ENCODE data around the gene FAM13C. TPM values are rescaled to one million over a fixed set of nuclear protein-coding genes. Genes with fewer than 3 reads are reported as not detected.
A peak's percentile ranks its signal among the peaks of the same experiment; 100 is the strongest.

The FAM13C gene
- total and polyA plus RNA-seq, 9 of the 15 experiments (the other 6 are each of a cell fraction or from before 2014, with no cell fraction given) = not detected

DNA sequence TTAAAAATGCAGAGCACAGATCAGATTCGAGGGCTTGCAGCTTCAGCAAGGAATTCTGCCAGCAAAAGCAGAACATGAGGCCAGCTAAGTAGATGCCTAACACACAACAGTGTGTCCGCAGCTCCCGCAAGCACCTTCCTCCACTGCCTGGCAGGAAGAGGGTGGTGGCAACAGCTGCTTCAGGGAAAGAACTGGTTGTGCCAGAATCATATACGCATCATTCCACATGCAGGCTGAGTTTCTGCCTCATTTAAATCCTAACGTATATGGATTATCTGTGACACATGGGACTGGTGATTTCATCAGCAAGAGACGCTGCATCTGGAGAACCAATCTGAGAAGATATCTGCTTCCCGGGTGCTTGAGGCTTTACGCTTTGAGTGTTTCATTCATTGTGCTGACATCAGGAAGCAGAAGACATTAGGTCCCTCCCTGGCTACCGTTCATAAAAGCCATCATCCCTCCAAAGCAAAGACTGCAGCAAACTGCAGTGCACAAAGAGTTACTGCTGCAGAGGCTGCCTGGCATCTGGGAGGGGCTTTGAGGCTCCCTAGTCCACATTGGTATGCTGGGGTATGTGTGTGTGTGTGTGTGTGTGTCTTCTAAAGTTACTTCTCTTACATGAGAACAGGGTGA, 78.8 kb downstream of the FAM13C start (continued):
- TF ChIP-seq ZC3H8 (IDR thresholded peaks at IDR 0.05) = no peak
- TF ChIP-seq, protein P1, sequence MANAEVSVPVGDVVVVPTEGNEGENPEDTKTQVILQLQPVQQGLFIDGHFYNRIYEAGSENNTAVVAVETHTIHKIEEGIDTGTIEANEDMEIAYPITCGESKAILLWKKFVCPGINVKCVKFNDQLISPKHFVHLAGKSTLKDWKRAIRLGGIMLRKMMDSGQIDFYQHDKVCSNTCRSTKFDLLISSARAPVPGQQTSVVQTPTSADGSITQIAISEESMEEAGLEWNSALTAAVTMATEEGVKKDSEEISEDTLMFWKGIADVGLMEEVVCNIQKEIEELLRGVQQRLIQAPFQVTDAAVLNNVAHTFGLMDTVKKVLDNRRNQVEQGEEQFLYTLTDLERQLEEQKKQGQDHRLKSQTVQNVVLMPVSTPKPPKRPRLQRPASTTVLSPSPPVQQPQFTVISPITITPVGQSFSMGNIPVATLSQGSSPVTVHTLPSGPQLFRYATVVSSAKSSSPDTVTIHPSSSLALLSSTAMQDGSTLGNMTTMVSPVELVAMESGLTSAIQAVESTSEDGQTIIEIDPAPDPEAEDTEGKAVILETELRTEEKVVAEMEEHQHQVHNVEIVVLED (CRISPR knock-in tag; IDR thresholded peaks at IDR 0.05) = no peak
- no peak for TF ChIP-seq STAT5A (IDR thresholded peaks at IDR 0.05; ENCODE audit: borderline replicate concordance, low read length)
- TF ChIP-seq SOX6 (IDR thresholded peaks at IDR 0.05) = no peak
- TF ChIP-seq, protein P2, sequence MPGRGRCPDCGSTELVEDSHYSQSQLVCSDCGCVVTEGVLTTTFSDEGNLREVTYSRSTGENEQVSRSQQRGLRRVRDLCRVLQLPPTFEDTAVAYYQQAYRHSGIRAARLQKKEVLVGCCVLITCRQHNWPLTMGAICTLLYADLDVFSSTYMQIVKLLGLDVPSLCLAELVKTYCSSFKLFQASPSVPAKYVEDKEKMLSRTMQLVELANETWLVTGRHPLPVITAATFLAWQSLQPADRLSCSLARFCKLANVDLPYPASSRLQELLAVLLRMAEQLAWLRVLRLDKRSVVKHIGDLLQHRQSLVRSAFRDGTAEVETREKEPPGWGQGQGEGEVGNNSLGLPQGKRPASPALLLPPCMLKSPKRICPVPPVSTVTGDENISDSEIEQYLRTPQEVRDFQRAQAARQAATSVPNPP (IDR thresholded peaks at IDR 0.05; ENCODE audit: borderline replicate concordance, insufficient read depth, insufficient read length) = no peak
- TF ChIP-seq NR3C1 (CRISPR knock-in tag; IDR thresholded peaks at IDR 0.05) = no peak

DNA sequence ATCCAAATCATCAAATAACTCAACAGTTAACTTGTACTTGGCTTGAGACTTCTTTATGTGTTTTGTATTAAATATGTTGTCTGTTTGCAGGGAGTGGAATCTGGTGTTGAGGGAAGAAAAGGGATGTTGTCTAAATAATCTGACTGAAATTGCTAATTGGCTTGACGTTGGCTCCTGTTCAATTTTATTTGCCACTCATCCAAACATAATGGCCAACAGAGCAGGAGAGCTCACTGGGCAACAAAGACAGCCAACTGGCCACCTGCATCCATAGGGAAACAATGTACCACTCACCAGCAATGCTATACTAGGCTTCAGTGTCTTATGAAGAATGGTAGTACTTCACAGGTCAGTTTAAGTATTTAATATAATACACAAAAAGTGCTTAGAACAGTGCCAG, 80.5 kb downstream of the FAM13C start:
- in situ Hi-C loops (cut with MboI) (no loop called here), intact Hi-C loops (cut with micrococcal nuclease) (no loop called here)
- FAIRE-seq (peak; percentile 67), DNase-seq (ENCODE audit: extremely low read depth in 1 of 4, low spot score in 3 of 4) (no peak), ATAC-seq (no peak)
- no peaks in the 10 kb centered on the region for H3K36me3 ChIP-seq (ENCODE audit: control insufficient read depth, insufficient read depth, low read length)
- no peaks in the 10 kb centered on the region for H4K20me1 ChIP-seq (replicated peaks; ENCODE audit: control insufficient read depth, insufficient read depth, low read length)
- H3K9me1 ChIP-seq (ENCODE audit: control insufficient read depth, insufficient read depth, low read length) = no peaks in the 10 kb centered on the region
- H2AFZ ChIP-seq (ENCODE audit: low read depth, low read length) = no peak overlapping the region
- H3K4me1 ChIP-seq (replicated peaks in 1 of 2; ENCODE audit: control insufficient read depth in 2 of 2, insufficient read depth in 2 of 2, low read length in 2 of 2) = no peaks in the 10 kb centered on the region
- no peak overlapping the region for H3K4me3 ChIP-seq
- no peak overlapping the region for H3K9ac ChIP-seq (ENCODE audit: insufficient read depth in 1 of 2, low read depth in 2 of 2, low read length in 2 of 2)
- BruUV-seq (replicated peaks) = no TSS peak
- no peak overlapping the region for H3K27ac ChIP-seq (ENCODE audit: extremely low read depth, low read depth, low read length)
- no peak overlapping the region for H3K4me2 ChIP-seq (ENCODE audit: insufficient read depth, low read length)
- H3K27me3 ChIP-seq (ENCODE audit: control insufficient read depth in 2 of 2, insufficient read depth in 2 of 2, low read length in 2 of 2) = no peaks in the 10 kb centered on the region
- WGBS (ENCODE audit: insufficient coverage, low coverage, missing lambda C conversion rate) = 0% methylated on average over 1 of the region's 1 CpG
- TF ChIP-seq SREBF1 (IDR thresholded peaks at IDR 0.05; ENCODE audit: borderline replicate concordance, low read depth, low read length) (no peak), ESRRA (IDR thresholded peaks at IDR 0.05; ENCODE audit: borderline replicate concordance, low read depth) (no peak), SMAD4 (CRISPR knock-in tag; conservative IDR thresholded peaks at IDR 0.05) (no peak), ARNT (IDR thresholded peaks at IDR 0.05) (no peak), EZH2 (IDR thresholded peaks at IDR 0.05; ENCODE audit: borderline replicate concordance, low read depth, low read length) (no peak), ZNF785 (CRISPR knock-in tag; IDR thresholded peaks at IDR 0.05) (no peak), GTF2A2 (tag; IDR thresholded peaks at IDR 0.05) (no peak), ZNF347 (CRISPR knock-in tag; IDR thresholded peaks at IDR 0.05; ENCODE audit: low read depth) (no peak)
- TF ChIP-seq, protein P3, sequence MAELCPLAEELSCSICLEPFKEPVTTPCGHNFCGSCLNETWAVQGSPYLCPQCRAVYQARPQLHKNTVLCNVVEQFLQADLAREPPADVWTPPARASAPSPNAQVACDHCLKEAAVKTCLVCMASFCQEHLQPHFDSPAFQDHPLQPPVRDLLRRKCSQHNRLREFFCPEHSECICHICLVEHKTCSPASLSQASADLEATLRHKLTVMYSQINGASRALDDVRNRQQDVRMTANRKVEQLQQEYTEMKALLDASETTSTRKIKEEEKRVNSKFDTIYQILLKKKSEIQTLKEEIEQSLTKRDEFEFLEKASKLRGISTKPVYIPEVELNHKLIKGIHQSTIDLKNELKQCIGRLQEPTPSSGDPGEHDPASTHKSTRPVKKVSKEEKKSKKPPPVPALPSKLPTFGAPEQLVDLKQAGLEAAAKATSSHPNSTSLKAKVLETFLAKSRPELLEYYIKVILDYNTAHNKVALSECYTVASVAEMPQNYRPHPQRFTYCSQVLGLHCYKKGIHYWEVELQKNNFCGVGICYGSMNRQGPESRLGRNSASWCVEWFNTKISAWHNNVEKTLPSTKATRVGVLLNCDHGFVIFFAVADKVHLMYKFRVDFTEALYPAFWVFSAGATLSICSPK (IDR thresholded peaks at IDR 0.05; ENCODE audit: borderline replicate concordance) = no peak
- H3K79me2 ChIP-seq (ENCODE audit: control insufficient read depth, insufficient read depth, low read length) = no peaks in the 10 kb centered on the region
- CTCF ChIA-PET (ENCODE audit: low intra/inter-chr PET ratio) = no interaction called here
- POLR2A ChIA-PET = interaction anchor here (0.6 kb wide), 1 partner anchor 1214 kb away, joined by 3 read pairs; no protein-coding TSS in a partner anchor
- H3K9me3 ChIP-seq (replicated peaks; ENCODE audit: control insufficient read depth, insufficient read depth, low read depth, low read length) = no peaks in the 10 kb centered on the region
